RWPE1 (cell line): ENCODE results near the gene RYR3.

Source experiments
- CTCF ChIA-PET: fragments of 350-600 bp; sonication (Branson Sonifier 250); formaldehyde crosslinking; extraction: SDS; loops from one replicate; lab custom pipeline; 2021; lab: Yijun Ruan, JAX
- POLR2A ChIA-PET: fragments of 400-600 bp; formaldehyde crosslinking; extraction: SDS; loops from one replicate; lab custom pipeline; 2020; ENCODE audit warnings: antibody characterized with exemption; ENCODE audit not compliant: low non-redundant PET; lab: Yijun Ruan, JAX
- DNase-seq: peaks from one replicate; pipeline ENCODE4 v3.0.0; 2012; ENCODE audit warnings: low spot score
- H3K27ac ChIP-seq: fragments of 450-650 bp; 2 replicates; pipeline ENCODE4 v1.5.1; 2017
- TF ChIP-seq, protein P1 (sequence below): fragments of 450-650 bp; conservative IDR thresholded peaks from 2 replicates; pipeline ENCODE4 v1.5.1; 2017; ENCODE audit warnings: low read depth, mild to moderate bottlenecking

The RYR3 gene

DNA sequence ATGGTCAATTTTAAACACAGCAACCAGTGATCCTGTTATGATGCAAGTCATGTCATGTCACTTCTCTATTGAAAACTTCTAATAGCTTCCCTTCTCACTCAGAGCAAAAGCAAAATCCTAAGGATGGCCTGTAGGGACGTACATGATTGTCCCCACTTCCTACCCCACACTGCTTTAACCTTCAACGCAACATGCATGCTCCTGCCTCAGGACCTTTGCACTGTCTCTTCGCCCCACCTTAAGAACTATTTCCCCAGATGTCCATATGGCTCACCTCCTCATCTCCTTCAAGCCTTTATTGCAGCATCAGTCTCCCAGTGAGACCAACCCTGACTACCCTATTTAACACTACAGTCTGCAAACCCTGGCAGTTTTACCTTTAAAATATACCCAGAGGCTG, 443.5 kb downstream of the RYR3 start:
- TF ChIP-seq, protein P1, sequence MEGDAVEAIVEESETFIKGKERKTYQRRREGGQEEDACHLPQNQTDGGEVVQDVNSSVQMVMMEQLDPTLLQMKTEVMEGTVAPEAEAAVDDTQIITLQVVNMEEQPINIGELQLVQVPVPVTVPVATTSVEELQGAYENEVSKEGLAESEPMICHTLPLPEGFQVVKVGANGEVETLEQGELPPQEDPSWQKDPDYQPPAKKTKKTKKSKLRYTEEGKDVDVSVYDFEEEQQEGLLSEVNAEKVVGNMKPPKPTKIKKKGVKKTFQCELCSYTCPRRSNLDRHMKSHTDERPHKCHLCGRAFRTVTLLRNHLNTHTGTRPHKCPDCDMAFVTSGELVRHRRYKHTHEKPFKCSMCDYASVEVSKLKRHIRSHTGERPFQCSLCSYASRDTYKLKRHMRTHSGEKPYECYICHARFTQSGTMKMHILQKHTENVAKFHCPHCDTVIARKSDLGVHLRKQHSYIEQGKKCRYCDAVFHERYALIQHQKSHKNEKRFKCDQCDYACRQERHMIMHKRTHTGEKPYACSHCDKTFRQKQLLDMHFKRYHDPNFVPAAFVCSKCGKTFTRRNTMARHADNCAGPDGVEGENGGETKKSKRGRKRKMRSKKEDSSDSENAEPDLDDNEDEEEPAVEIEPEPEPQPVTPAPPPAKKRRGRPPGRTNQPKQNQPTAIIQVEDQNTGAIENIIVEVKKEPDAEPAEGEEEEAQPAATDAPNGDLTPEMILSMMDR, result no peak
- no peak for DNase-seq
- H3K27ac ChIP-seq, result no peak overlapping the region
- ChIA-PET CTCF (no interaction called here), POLR2A (no interaction called here)

GRCh38 chr15:33756961-33757360, 446.2 kb downstream of the RYR3 start:
- ChIA-PET POLR2A (no interaction called here), CTCF (no interaction called here)
- no peak overlapping the region for H3K27ac ChIP-seq
- TF ChIP-seq, protein P1, result no peak
- no peak for DNase-seq

DNA sequence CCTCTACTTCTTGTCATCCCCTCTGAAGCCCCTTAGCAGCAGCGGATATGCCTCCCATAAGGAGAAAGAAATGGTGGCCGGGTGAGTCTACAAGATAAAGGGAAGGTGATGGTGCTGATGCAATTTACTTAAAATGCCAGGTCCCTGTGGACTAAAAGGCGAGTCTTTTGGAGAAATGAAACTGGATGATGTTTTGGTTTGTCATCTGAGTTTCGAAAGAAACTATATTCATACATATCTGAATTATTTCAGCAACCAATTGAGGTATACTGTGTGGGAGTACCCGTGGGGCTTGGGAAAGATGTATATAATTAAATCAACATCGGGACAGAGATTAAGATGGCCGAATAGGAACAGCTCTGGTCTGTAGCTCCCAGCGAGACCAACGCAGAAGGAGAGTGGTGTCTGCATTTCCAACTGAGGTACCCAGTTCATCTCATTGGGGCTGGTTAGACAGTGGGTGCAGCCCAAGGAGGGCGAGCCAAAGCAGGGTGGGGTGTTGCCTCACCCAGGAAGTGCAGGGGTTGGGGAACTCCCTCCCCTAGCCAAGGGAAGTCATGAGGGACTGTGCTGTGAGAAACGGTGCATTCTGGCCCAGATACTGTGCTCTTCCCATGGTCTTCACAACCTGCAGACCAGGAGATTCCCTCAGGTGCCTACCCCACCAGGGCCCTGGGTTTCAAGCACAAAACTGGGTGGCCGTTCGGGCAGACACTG, 446.9 kb downstream of the RYR3 start:
- CTCF ChIA-PET, result no interaction called here
- TF ChIP-seq, protein P1, result no peak
- no peak overlapping the region for H3K27ac ChIP-seq
- POLR2A ChIA-PET, result no interaction called here
- DNase-seq, result no peak

- POLR2A ChIA-PET, result no interaction called here
- H3K27ac ChIP-seq, result no peak overlapping the region
- TF ChIP-seq, protein P1, result no peak
- CTCF ChIA-PET, result interaction anchor here (0.6 kb wide), 3 partner anchors 114 to 236 kb away, joined by 3 to 7 read pairs (median 3); no protein-coding TSS in a partner anchor
- DNase-seq, result no peak
Measured at GRCh38 chr15:33766389-33766788, 455.6 kb downstream of the RYR3 start.

DNA sequence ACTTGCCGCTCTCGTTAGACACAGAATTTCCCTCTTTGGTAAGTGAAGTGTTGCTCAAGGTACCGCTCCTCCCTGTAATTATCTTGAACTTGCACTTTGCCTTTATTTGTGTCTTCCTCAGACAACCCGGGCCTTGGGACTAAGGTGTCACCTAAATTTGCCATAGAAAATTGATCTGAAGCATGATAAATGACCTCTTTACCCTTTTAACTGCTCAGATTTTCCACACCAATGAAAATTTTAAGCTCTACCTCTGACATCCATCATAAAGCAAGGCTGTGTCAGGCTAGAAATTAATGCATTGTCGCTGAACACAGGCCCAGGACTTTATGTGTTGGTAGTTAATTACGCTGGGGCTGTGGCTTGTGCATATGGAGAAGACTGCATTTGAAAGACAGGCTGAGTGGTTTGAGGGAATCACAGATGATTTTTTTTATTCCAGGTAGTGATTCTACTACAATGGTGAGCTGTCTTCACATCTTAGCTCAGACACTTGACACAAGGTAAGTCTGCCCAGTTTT, 458.0 kb downstream of the RYR3 start:
- ChIA-PET CTCF (no interaction called here), POLR2A (no interaction called here)
- DNase-seq, result no peak
- TF ChIP-seq, protein P1, result no peak
- no peak overlapping the region for H3K27ac ChIP-seq

- DNase-seq, result no peak
- ChIA-PET POLR2A (no interaction called here), CTCF (interaction anchor here (0.6 kb wide), 1 partner anchor 33 kb away, joined by 4 read pairs; no protein-coding TSS in a partner anchor)
- TF ChIP-seq, protein P1, result no peak
- H3K27ac ChIP-seq, result no peak overlapping the region
Measured at GRCh38 chr15:33773969-33774368, 463.2 kb downstream of the RYR3 start.
